Measurements from ENCODE around the gene LRRC8A.

GRCh38 chr9:128946571-128947276 lies 64.8 kb downstream of the LRRC8A start:
- TF ChIP-seq CTCF (IDR thresholded peaks at IDR 0.05) (no peak), POLR2A (IDR thresholded peaks at IDR 0.05) (no peak)

All from heart left ventricle (tissue), 13 donors.